Nucleus accumbens (tissue), 56 donors: ENCODE measurements around the gene GPR78.
"Not testable (repeated sequence)": the region's sequence is repeated elsewhere in the genome, so short reads cannot be mapped to it uniquely, and the experiment has no call there.

Source experiments
- DNase-seq, 56 donors: peaks; one replicate each; lab custom pipeline; 2025; lab: John Stamatoyannopoulos, UW

The GPR78 gene

DNA sequence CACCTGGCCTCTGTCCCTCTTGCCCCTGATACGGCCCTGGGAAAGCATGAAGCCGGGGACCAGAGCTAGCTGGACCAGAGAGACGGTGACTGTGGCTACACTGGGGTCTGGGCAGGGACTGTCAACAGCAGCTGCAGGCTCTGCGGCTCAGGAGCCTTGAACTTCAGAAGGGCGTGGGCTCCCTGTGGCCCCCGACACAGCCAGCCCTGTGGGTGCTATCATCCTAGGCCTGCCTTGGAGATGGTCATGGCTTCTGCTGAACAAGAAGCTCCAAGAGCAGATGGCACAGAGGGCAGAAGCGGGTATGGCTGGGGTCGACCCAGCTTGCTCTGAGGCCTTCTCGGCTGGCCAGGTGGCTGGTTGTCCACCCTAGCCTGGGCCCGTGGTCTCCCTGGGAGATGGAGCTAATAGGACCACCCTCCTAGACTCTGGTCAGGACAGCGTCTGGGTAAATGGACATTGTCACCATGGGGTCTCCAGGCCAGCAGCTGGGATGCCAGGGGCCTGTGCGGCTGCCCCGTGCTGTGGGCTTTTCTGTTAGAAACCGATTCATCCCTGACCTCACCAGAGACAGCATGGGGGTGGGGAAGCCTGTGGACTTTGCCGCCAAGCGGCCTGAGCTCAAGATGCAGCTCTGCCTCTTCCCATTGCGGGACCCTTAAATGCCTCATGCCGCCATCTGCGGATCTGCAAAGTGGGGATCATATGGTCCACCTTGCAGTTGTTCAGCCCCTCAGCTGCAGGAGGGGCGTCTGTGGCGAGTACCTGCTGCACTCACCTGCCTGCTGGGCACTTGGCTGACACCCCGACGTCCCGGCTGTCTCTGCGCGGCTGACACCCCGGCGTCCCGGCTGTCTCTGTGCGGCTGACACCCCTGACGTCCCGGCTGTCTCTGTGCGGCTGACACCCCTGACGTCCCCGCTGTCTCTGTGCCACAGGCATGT is 33.5 kb downstream of the GPR78 start:
- DNase-seq = no peak

DNA sequence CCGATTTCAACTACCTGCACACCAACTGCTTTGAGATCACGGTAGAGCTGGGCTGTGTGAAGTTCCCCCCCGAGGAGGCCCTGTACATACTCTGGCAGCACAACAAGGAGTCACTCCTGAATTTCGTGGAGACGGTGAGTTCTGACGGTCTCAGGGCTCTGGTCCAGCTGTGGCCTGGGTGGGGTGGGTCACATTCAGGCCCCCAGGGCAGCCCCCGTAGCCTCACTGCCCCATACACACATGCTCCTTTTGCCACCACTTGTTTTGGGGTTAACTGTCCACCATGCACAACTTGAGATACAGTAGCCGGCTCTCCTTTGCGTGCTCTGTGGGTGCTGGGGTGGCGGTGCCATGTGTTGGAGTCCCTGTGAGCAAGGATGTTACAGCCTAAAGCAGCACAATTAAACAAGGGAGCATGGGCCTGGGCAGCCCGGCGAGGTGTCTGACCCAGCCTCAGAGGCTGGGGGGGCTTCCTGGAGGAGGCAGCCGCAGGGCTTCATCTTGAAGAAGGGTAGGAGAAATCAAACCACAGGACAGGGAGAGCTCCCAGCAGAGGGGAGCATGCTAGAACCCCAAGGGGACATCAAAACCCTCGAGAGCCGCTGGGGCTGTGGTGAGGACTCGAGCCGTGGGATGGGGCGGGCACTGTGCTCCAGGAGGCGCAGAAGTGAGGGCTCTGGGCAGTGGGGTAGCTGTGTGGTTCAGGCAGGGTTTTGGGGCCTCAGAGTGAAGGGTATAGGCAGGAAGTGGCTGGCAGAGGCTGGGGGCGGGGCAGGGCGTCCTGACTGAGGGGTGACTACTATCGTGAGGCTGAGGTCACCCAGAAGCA is 34.4 kb downstream of the GPR78 start:
- no peak for DNase-seq

DNA sequence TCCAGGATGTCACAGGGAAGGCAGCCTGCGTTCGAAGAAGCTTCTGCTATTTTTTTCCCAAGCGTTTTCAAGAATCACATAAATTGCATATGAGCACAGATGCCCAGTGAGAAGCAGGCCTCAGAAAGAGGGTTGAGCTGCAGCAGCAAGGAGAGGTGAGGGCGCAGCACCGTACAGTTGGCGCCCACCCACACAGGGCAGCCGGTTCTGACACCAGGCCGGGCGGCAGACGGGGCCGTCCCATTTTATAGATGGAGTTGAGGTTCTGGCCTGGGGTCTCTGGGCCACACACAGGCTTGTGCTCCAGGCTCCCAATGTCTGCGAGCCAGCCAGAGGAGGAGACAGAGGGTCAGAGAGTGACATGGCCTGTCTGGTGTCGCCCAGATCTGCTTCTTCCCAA is 35.2 kb downstream of the GPR78 start:
- DNase-seq = no peak

DNA sequence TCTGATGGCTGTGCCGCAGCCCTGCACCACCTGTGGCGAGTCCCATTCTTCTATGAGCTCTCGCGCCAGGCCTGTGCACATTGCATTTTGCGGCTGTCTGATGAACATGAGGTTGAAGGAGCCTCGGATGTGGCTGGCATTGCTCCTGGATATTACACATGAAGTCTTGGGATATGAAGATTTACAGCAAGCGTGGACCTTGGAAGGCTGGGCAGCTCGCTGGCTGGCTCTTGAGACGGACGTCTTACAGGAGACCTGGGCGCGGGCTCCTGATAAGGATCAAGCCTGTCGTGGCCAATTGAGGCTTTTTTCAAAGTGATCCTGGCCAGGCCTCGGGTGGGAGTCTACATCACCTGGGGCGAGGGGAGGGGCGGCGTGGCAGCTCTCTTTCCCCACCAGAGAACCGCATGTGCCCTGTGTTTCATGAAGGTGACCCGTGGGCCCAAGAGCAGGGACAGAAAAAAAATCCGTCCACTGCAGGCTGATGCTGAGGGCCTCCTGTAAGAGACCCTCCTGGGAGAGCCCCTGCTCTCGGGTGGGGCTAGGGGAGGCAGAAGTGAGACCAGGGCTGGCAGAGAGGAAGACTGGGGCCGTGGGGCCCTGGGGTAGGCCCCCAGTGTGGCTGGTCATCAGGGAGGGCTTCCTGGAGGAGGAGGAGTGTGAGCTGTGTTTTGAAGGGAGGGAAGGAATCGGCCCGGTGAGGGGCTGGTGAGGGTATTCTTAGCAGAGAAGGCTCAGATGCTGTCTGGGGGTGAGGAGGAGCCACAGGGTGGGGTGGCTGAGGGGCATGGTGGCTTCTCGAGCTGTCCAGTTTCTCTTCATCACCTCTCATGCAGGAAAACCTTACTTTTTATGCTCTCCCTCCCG is 36.0 kb downstream of the GPR78 start:
- DNase-seq = no peak

DNA sequence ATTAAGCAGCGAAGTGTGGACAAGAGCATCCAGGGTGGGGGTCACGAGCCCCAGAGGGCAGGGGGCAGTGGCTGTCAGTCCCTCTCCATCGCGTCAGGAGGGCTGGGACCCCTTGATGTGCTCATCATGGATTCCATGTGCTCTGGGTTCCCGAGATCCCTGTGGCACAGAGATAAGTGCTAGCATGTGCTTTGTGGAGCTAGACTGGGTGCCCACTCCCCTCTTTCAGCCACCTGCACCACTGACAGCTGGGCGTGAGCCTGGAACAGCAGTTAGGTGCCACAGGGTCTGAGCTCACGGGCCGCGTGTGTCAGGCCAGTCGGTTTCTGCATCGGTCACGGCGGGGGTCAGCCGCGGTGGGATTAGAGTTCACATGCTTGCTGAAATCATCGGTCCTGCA is 36.6 kb downstream of the GPR78 start:
- no peak for DNase-seq

DNA sequence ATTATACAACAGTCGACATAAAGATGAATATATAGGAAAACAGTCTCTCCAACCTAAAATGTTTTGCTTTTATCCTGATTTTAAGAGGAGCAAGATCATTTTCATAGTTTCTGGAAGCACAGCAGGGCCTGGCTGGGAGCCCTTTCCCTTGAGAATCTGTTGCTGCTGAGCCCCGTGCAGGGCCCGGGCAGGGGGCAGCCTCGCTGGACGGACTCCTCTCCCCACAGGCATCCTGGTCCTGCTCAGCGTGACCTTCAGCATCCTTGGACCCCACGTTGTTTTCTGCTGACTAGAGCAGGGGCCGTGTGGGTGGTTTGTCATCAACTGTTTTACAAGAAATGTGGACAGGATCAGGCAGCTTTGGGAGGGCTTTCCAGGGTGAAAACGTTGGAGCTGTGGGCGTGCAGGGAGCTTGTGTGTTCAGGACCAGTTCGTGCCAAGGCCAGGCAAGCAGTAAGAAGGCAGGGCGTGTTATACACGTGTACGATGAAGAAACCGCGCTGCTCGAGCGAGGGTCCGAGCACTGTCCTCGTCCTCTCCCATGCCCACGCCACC is 37.4 kb downstream of the GPR78 start:
- no peak for DNase-seq

DNA sequence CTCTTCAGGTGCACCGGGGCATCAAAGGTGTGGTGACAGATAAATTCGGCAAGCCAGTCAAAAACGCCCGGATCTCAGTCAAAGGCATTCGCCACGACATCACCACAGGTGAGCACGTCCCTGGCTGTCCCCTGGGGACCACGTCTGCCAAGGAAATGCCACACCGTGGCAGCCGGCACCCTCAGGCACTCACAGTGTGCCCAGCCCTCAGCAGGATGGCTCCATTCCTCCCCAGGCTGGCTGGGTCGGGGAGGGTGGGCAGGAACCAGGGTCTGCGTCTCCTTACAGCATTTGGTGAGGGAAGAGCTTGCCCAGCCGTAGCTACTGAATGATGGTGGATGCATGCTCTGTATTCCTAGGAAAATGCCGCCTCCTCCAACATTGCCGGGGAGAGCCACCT is 38.2 kb downstream of the GPR78 start:
- DNase-seq = no peak

DNA sequence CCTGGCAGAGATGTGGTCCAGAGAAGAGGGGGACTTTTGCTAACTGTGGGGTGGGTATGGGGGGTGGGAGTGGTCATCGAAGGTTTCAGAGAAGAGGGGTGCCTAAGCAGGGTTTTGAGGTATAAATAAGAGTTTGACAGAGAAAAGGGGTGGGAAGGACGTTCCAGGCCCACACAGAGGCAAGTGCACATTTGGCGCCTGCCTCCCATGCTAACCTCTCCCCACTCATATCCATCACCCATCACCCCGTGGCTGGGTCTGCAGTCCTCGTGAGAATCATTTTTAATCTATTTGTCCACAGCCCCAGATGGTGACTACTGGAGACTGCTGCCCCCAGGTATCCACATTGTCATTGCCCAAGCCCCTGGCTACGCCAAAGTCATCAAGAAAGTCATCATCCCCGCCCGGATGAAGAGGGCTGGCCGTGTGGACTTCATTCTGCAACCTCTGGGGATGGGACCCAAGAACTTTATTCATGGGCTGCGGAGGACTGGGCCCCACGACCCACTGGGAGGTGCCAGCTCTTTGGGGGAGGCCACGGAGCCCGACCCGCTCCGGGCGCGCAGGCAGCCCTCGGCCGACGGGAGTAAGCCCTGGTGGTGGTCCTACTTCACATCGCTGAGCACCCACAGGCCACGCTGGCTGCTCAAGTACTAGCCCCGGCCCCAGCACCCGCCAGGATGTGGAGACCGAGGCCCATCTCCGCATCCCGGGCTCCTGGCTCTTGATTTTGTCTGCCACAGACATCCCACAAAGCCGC is 38.9 kb downstream of the GPR78 start:
- DNase-seq = no peak

DNA sequence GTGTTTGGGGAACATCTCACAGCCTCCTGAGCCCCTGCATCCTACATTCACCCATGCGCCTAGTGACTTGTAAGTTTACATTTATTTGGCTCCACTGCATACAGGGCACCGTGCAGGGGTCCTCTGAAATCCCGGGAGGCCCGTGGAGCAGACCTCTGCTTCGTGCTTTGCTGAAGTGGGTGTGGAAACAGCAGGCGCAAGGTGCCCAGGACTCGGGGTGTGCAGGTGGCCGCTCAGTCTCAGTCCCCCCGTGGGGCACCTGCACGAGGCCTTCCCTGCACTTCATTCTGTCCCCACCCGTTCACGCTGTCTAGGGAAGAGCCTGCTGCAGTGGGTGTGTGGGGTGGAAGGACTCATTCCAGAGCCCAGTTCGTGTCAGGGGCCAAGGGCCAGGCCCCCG is 40.9 kb downstream of the GPR78 start:
- peak in 3 of 56 donors; percentile 6 to 20 (median 9) for DNase-seq

DNA sequence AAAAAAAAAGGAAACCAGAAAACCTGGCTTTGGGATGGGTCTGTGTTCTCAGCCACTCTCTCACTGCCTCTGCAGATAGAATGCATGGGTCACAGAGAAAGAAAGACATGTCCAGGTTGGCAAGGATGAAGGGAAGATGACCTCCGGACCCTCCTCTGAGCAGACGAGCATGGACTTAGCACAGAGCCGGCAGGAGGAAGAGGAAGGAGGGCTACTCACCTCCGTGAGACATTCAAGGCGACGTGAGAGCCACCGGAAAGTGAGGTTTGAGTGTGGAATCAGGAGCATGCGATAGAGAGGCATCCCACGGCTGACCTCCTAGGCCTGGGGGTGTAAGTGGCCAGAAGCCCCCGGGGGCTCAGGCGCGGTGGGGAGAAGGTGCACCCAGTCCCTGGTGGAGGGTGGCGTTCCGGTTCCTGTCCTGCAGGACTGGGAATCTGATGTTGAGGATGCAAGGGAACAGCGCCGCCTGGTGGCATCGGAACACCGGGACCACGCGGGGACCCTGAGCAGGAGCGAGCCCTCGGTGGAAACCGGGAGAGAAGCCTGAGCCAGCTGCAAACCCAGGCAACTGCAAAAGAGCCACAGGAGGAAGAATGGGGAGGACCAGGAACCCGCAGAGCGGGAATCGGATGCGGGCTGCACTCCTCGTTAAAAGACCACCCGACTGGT is 44.5 kb downstream of the GPR78 start:
- DNase-seq = not testable (repeated sequence)

DNA sequence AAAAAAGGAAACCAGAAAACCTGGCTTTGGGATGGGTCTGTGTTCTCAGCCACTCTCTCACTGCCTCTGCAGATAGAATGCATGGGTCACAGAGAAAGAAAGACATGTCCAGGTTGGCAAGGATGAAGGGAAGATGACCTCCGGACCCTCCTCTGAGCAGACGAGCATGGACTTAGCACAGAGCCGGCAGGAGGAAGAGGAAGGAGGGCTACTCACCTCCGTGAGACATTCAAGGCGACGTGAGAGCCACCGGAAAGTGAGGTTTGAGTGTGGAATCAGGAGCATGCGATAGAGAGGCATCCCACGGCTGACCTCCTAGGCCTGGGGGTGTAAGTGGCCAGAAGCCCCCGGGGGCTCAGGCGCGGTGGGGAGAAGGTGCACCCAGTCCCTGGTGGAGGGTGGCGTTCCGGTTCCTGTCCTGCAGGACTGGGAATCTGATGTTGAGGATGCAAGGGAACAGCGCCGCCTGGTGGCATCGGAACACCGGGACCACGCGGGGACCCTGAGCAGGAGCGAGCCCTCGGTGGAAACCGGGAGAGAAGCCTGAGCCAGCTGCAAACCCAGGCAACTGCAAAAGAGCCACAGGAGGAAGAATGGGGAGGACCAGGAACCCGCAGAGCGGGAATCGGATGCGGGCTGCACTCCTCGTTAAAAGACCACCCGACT is 50.2 kb downstream of the GPR78 start:
- DNase-seq = not testable (repeated sequence)

DNA sequence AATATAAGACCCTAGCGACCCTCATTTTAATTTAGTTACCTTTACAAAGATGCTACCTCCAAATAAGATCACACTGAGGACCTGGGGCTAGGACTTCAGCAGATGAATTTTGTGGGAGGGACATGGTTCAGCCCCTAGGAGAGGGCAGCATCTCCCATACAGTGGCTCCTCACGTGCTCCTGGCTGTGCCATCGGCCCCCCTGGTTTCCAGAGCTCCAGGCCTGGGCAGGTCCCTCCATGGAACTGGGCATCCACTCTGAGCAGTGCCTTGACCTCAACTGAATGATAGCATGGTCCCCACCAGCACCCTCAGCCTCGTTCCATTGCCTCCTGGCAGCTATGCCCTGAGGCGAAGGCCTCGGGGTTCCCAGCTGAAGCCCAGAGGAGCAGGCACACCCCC is 51.7 kb downstream of the GPR78 start:
- not testable (repeated sequence) for DNase-seq

DNA sequence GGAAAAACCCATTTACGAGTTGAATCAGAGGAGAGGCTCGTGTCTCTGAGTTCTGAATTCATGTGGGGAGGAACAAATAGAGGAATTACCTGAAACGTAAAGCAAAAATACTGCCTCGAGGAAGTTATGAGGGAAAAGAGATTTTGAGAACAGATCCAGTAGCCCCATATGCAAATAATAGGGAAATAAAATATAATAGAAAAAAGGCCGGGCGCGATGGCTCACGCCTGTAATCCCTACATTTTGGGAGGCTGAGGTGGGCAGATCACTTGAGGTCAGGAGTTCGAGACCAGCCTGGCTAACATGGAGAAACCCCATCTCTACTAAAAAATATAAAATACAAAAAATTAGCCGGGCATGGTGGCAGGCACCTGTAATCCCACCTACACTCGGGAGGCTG is 54.6 kb downstream of the GPR78 start:
- not testable (repeated sequence) for DNase-seq

DNA sequence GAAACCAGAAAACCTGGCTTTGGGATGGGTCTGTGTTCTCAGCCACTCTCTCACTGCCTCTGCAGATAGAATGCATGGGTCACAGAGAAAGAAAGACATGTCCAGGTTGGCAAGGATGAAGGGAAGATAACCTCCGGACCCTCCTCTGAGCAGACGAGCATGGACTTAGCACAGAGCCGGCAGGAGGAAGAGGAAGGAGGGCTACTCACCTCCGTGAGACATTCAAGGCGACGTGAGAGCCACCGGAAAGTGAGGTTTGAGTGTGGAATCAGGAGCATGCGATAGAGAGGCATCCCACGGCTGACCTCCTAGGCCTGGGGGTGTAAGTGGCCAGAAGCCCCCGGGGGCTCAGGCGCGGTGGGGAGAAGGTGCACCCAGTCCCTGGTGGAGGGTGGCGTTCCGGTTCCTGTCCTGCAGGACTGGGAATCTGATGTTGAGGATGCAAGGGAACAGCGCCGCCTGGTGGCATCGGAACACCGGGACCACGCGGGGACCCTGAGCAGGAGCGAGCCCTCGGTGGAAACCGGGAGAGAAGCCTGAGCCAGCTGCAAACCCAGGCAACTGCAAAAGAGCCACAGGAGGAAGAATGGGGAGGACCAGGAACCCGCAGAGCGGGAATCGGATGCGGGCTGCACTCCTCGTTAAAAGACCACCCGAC is 55.8 kb downstream of the GPR78 start:
- DNase-seq = not testable (repeated sequence)
